Keratinocyte (primary cell): ENCODE data around the gene LRIG2.

Source experiments
- EZH2 ChIP-seq: IDR thresholded peaks from one replicate; pipeline ENCODE4 v1.6.1; 2012; ENCODE audit warnings: inconsistent platforms, mild to moderate bottlenecking, low read length, moderate library complexity
- TF ChIP-seq, protein P1 (sequence below), 3 experiments: IDR thresholded peaks in 1 of 3; conservative IDR thresholded peaks in 1 of 3; optimal IDR thresholded peaks in 1 of 3; 2 replicates in 2 of 3; 3 replicates in 1 of 3; pipeline versions ENCODE3 to v1.5.1; 2011; ENCODE audit warnings: low read length in 3 of 3, mild to moderate bottlenecking in 3 of 3, moderate library complexity in 2 of 3, control low read depth in 1 of 3, inconsistent platforms in 1 of 3; ENCODE audit not compliant: insufficient read depth in 2 of 3; ENCODE audit errors: extremely low read depth in 1 of 3

DNA sequence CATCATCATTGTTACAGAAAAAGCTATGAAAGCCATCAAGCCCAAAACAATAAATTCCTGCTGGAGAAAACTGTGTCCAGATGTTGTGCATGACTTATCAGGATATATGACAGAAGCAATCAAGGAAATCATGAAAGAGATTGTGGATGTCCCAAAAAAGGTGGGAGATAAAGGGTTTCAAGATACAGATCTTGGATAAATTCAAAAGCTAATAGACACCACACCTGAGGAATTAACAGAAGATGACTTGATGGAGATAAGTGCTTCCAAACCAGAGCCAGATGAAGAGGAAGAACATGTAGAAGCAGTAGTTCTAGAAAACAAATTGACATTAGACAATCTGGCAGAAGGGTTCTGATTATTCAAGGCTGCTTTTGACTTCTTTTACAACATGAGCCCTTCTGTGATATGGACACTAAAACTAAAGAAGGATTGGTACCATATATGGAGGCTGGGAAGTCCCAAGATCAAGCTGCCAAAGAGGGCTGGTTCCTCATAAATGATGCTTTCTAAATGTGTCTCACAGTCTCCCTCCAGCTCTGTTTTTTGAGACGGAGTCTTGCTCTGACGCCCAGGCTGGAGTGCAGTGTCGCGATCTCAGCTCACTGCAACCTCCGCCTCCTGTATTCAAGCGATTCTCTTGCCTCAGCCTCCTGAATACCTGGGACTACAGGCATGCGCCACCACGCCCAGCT is 32.1 kb upstream of the LRIG2 start:
- TF ChIP-seq, protein P1, sequence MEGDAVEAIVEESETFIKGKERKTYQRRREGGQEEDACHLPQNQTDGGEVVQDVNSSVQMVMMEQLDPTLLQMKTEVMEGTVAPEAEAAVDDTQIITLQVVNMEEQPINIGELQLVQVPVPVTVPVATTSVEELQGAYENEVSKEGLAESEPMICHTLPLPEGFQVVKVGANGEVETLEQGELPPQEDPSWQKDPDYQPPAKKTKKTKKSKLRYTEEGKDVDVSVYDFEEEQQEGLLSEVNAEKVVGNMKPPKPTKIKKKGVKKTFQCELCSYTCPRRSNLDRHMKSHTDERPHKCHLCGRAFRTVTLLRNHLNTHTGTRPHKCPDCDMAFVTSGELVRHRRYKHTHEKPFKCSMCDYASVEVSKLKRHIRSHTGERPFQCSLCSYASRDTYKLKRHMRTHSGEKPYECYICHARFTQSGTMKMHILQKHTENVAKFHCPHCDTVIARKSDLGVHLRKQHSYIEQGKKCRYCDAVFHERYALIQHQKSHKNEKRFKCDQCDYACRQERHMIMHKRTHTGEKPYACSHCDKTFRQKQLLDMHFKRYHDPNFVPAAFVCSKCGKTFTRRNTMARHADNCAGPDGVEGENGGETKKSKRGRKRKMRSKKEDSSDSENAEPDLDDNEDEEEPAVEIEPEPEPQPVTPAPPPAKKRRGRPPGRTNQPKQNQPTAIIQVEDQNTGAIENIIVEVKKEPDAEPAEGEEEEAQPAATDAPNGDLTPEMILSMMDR (optimal IDR thresholded peaks at IDR 0.05 in 1 of 3, IDR thresholded peaks at IDR 0.05 in 1 of 3, conservative IDR thresholded peaks at IDR 0.05 in 1 of 3; ENCODE audit: extremely low read depth in 1 of 3, insufficient read depth in 2 of 3, low read length in 3 of 3), result no peak
- no peak for TF ChIP-seq EZH2
